OCI-LY3 (cell line): ENCODE data around the gene SATB2.

ENCODE experiments used
- H2AFZ ChIP-seq: fragments of 200-600, 300-600 bp; shearing (Covaris generic); 2 replicates; pipeline ENCODE4 v1.6.0; 2014; ENCODE audit warnings: antibody characterized with exemption, low read depth, low read length
- H3K27ac ChIP-seq: fragments of 200-600, 300-600 bp; sonication (generic); 2 replicates; pipeline ENCODE4 v1.5.1; 2014; ENCODE audit warnings: mild to moderate bottlenecking, low read length, moderate library complexity, mixed read lengths
- H3K27me3 ChIP-seq: fragments of 200-600, 300-600 bp; sonication (generic); 2 replicates; pipeline ENCODE4 v1.6.1; 2014; ENCODE audit warnings: low read depth, low read length, mixed read lengths
- H3K36me3 ChIP-seq: fragments of 200-600, 300-600 bp; sonication (generic); replicated peaks from 2 replicates; pipeline ENCODE3; 2014; ENCODE audit warnings: low read depth, low read length, mixed read lengths
- H3K4me1 ChIP-seq: fragments of 300-600, 200-600 bp; sonication (generic); 2 replicates; pipeline ENCODE4 v1.6.1; 2014; ENCODE audit warnings: low read length, mixed read lengths
- H3K4me2 ChIP-seq: fragments of 200-600, 300-600 bp; sonication (generic); 2 replicates; pipeline ENCODE4 v1.6.1; 2014; ENCODE audit warnings: low read length, mixed read lengths
- H3K4me3 ChIP-seq: fragments of 300-600, 200-600 bp; sonication (generic); 2 replicates; pipeline ENCODE4 v1.5.1; 2014; ENCODE audit warnings: antibody characterized with exemption, mild to moderate bottlenecking, low read length, moderate library complexity
- H3K79me2 ChIP-seq: fragments of 300-600, 200-600 bp; shearing (Covaris generic); 2 replicates; pipeline ENCODE4 v1.6.1; 2014; ENCODE audit warnings: mild to moderate bottlenecking, low read length, mixed read lengths
- H3K9ac ChIP-seq: fragments of 300-600, 200-600 bp; shearing (Covaris generic); 2 replicates; pipeline ENCODE4 v1.6.0; 2014; ENCODE audit warnings: mild to moderate bottlenecking, low read length, moderate library complexity
- H3K9me3 ChIP-seq: fragments of 200-600, 300-600 bp; shearing (Covaris generic); 2 replicates; pipeline ENCODE4 v1.6.1; 2014; ENCODE audit warnings: low read length, mixed read lengths; ENCODE audit not compliant: insufficient read depth
- H4K20me1 ChIP-seq: fragments of 200-600, 300-600 bp; sonication (generic); 2 replicates; pipeline ENCODE4 v1.6.1; 2016; ENCODE audit warnings: low read length, mixed read lengths; ENCODE audit not compliant: insufficient read depth
- EZH2phosphoT487 ChIP-seq: fragments of 200-600 bp; shearing (Covaris generic); IDR thresholded peaks from 2 replicates; pipeline ENCODE4 v1.6.1; 2018; ENCODE audit warnings: antibody characterized with exemption, mixed run types, low read depth
- TF ChIP-seq, protein P1 (sequence below): fragments of 200-600, 300-600 bp; sonication (generic); IDR thresholded peaks from 2 replicates; pipeline ENCODE4 v1.5.1; 2014; ENCODE audit warnings: antibody characterized with exemption, low read length, low read depth

SATB2 gene

DNA sequence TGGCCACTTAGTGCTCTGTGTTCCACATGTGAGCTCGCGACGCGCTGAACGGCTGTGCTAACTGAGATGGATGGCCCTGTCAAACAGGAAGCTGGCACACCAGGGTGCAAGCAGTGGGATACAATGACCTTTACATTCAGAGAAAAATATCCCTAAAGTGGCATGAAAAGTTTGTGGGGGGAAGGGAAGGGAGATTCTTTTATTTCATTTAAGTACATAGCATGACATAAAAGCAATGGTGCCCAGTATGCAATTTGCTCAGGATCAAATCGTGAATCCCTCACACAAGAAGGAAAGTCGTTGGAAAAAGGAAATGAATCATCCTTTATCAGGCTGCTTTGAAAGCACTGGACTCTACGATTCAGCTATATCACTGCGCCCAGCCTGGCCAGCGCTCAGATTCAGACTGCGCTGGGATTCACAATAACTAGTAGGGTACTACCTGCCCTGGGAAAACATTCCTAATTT is 26.0 kb downstream of the SATB2 start:
- no peaks in the 10 kb centered on the region for H3K9me3 ChIP-seq
- no peak overlapping the region for H3K4me2 ChIP-seq
- H3K9ac ChIP-seq = no peak overlapping the region

DNA sequence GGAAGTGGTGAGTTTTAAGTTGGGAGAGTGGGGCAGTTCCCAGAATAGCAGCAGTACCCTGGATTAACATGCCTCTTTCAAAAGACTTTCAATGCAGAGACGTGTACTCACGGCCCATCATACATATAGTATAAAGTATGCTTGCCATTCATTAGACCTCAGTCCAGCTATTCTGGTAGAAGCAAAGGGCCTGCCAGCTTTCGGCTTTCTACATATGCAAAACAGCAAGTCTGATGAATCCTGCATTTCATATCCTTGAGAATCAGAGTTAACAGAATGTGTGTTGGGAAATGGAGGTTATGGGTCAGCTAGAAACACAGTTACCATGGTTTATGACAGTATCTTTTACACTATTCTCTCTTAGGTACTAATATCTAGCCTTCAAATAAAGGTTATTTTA is 27.5 kb downstream of the SATB2 start:
- Histone ChIP-seq H3K9ac (no peak overlapping the region), H3K36me3 (no peaks in the 10 kb centered on the region), H3K27me3 (peaks cover 15% of the 10 kb centered on the region), H4K20me1 (peaks cover 10% of the 10 kb centered on the region; the same call in 1 of the 2 replicates), H3K9me3 (no peaks in the 10 kb centered on the region), H2AFZ (no peak overlapping the region), H3K4me1 (peaks cover 8% of the 10 kb centered on the region), H3K79me2 (no peaks in the 10 kb centered on the region), H3K4me2 (no peak overlapping the region), H3K4me3 (no peak overlapping the region), H3K27ac (no peak overlapping the region)
- no peak for TF ChIP-seq EZH2phosphoT487
- TF ChIP-seq, protein P1, sequence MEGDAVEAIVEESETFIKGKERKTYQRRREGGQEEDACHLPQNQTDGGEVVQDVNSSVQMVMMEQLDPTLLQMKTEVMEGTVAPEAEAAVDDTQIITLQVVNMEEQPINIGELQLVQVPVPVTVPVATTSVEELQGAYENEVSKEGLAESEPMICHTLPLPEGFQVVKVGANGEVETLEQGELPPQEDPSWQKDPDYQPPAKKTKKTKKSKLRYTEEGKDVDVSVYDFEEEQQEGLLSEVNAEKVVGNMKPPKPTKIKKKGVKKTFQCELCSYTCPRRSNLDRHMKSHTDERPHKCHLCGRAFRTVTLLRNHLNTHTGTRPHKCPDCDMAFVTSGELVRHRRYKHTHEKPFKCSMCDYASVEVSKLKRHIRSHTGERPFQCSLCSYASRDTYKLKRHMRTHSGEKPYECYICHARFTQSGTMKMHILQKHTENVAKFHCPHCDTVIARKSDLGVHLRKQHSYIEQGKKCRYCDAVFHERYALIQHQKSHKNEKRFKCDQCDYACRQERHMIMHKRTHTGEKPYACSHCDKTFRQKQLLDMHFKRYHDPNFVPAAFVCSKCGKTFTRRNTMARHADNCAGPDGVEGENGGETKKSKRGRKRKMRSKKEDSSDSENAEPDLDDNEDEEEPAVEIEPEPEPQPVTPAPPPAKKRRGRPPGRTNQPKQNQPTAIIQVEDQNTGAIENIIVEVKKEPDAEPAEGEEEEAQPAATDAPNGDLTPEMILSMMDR = no peak

More for the DNA sequence above, 26.0 kb downstream of the SATB2 start:
- Histone ChIP-seq H4K20me1 (peaks cover 10% of the 10 kb centered on the region; the same call in 1 of the 2 replicates), H3K27ac (no peak overlapping the region), H3K27me3 (peaks cover 15% of the 10 kb centered on the region), H3K36me3 (no peaks in the 10 kb centered on the region), H3K4me1 (peaks cover 8% of the 10 kb centered on the region), H2AFZ (no peak overlapping the region), H3K4me3 (no peak overlapping the region), H3K79me2 (no peaks in the 10 kb centered on the region)
- no peak for TF ChIP-seq EZH2phosphoT487
- TF ChIP-seq, protein P1 = no peak

DNA sequence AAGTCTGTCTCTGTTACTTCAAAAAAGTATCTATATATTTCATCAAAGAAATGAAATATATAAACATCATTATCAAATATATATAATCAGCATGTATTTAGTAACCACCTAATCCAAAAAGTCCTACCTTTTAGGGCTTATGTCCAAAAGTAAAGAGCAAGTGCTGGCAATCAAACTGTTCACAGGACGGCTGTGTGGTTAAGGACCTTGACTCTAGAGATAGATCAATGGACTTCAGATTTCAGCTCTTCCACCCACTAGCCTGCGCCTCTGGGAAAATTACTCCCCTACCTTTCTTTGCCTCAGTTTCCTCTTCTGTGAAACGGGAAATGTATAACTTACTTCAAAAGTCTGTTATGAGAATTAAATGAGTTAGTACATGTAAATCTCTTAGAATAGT is 29.4 kb downstream of the SATB2 start:
- H3K27ac ChIP-seq = no peak overlapping the region
- H3K27me3 ChIP-seq = peaks cover 11% of the 10 kb centered on the region
- H2AFZ ChIP-seq = no peak overlapping the region
- H4K20me1 ChIP-seq = peaks cover 7% of the 10 kb centered on the region; the same call in 1 of the 2 replicates
- H3K4me1 ChIP-seq = peaks cover 4% of the 10 kb centered on the region
- no peak overlapping the region for H3K9ac ChIP-seq
- H3K4me2 ChIP-seq = no peak overlapping the region
- H3K4me3 ChIP-seq = no peak overlapping the region
- H3K9me3 ChIP-seq = peaks cover 5% of the 10 kb centered on the region; the same call in 1 of the 2 replicates
- no peaks in the 10 kb centered on the region for H3K79me2 ChIP-seq
- no peaks in the 10 kb centered on the region for H3K36me3 ChIP-seq
- no peak for TF ChIP-seq EZH2phosphoT487
- TF ChIP-seq, protein P1 = no peak

DNA sequence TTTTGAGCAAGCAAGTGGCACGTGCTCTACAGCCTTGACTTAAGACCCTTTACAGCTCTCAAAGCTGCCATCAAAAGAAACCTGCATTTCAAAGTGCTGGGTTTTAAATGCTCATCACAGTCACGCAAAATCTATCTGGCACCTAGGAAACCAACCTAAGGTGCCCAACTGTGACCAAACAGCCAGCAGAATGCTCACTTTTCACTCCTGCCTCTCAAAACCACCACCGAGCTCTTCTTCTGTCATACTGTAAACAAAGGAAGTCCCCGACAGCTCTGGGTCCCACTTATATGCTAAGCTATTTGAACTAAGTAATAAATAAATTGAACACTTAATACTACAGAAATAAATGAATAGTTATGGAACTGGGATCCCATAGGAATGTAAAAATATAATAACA is 33.6 kb downstream of the SATB2 start:
- no peak overlapping the region for H3K27ac ChIP-seq
- no peak overlapping the region for H3K9ac ChIP-seq
- H3K4me1 ChIP-seq = no peaks in the 10 kb centered on the region
- no peaks in the 10 kb centered on the region for H4K20me1 ChIP-seq
- TF ChIP-seq, protein P1 = no peak
- no peak for TF ChIP-seq EZH2phosphoT487
- H3K36me3 ChIP-seq = no peaks in the 10 kb centered on the region
- no peak overlapping the region for H3K4me2 ChIP-seq
- no peaks in the 10 kb centered on the region for H3K79me2 ChIP-seq
- H3K9me3 ChIP-seq = peaks cover 5% of the 10 kb centered on the region; the same call in 1 of the 2 replicates
- H2AFZ ChIP-seq = no peak overlapping the region
- H3K27me3 ChIP-seq = no peaks in the 10 kb centered on the region
- no peak overlapping the region for H3K4me3 ChIP-seq
